Gastroesophageal sphincter (tissue), 3 donors: ENCODE results near the gene PLA2G4B.

Source experiments
- CTCF ChIP-seq, 4 experiments: fragments of 200-600 bp in 2 of 4; fragments of 450-650 bp in 2 of 4; sonication (generic) in 1 of 4; IDR thresholded peaks; one replicate each; pipeline ENCODE4 v1.5.1; 2017 to 2019; ENCODE audit warnings: antibody characterized with exemption in 4 of 4, mild to moderate bottlenecking in 2 of 4, moderate library complexity in 2 of 4
- EP300 ChIP-seq: sonication (generic); formaldehyde crosslinking; IDR thresholded peaks from one replicate; pipeline ENCODE4 v1.6.1; 2017; ENCODE audit warnings: antibody characterized with exemption, mild to moderate bottlenecking
- POLR2A ChIP-seq, 2 donors: fragments of 450-650 bp; IDR thresholded peaks; one replicate each; pipeline ENCODE4 v1.6.1; 2017; ENCODE audit warnings: antibody characterized with exemption in 2 of 2, mild to moderate bottlenecking in 2 of 2, moderate library complexity in 1 of 2

GRCh38 chr15:41816788-41817187 lies 21.9 kb upstream of the PLA2G4B start:
- TF ChIP-seq EP300, result no peak
- TF ChIP-seq POLR2A (IDR thresholded peaks at IDR 0.05), result no peak
- no peak for TF ChIP-seq CTCF (IDR thresholded peaks at IDR 0.05)
